Measurements from ENCODE around the gene JARID2. TPM values are rescaled to one million over a fixed set of nuclear protein-coding genes. Genes with fewer than 3 reads are reported as not detected.

The JARID2 gene
- total RNA-seq, 3 donors from 2014 or later, result 10.6 to 11.8 (median 11.4) TPM

DNA sequence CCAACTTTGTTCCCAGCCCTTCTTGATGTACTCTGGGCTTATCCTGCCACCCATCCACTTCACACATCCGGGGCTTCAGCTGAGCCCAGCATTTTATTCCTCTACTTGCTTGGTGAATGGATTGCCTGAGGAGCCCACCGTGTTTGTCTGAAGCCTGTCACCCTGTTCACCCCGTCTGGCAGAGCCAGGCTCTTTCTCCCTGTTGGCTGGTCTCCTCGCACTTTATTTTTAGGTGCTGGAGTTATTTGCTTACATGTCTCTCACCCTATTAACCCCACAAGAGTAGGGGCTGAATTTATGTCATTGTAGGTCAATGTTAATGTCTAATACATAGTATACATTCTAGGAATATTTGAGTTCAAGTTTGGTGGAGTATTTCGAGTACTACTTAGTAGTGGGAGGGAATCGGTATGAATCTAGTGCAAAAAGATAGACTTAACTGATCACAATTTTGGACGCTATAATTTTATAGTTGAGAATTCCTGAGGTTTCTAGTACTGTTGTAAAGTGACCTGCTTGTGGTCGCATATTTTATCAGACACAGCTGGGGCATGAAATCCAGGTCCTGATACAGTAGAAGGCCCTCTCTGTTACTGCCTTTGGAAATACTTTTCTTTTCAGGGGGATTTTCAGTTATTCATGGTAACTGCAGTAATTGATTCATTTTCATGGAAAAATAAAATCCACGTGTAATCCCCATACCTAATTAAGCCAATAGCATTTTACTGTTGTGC, 10.8 kb downstream of the JARID2 start:
- intact Hi-C loops (cut with DNase I, micrococcal nuclease), result no loop called here
- TF ChIP-seq, protein P1, sequence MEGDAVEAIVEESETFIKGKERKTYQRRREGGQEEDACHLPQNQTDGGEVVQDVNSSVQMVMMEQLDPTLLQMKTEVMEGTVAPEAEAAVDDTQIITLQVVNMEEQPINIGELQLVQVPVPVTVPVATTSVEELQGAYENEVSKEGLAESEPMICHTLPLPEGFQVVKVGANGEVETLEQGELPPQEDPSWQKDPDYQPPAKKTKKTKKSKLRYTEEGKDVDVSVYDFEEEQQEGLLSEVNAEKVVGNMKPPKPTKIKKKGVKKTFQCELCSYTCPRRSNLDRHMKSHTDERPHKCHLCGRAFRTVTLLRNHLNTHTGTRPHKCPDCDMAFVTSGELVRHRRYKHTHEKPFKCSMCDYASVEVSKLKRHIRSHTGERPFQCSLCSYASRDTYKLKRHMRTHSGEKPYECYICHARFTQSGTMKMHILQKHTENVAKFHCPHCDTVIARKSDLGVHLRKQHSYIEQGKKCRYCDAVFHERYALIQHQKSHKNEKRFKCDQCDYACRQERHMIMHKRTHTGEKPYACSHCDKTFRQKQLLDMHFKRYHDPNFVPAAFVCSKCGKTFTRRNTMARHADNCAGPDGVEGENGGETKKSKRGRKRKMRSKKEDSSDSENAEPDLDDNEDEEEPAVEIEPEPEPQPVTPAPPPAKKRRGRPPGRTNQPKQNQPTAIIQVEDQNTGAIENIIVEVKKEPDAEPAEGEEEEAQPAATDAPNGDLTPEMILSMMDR (IDR thresholded peaks at IDR 0.05), result no peak
- Histone ChIP-seq H3K4me1 (ENCODE audit: low read depth) (peaks cover 24% of the 10 kb centered on the region), H3K4me3 (no peak overlapping the region), H3K9me3 (no peaks in the 10 kb centered on the region), H3K36me3 (ENCODE audit: low read depth) (no peaks in the 10 kb centered on the region)
- no peak for ATAC-seq
- no peak for DNase-seq

DNA sequence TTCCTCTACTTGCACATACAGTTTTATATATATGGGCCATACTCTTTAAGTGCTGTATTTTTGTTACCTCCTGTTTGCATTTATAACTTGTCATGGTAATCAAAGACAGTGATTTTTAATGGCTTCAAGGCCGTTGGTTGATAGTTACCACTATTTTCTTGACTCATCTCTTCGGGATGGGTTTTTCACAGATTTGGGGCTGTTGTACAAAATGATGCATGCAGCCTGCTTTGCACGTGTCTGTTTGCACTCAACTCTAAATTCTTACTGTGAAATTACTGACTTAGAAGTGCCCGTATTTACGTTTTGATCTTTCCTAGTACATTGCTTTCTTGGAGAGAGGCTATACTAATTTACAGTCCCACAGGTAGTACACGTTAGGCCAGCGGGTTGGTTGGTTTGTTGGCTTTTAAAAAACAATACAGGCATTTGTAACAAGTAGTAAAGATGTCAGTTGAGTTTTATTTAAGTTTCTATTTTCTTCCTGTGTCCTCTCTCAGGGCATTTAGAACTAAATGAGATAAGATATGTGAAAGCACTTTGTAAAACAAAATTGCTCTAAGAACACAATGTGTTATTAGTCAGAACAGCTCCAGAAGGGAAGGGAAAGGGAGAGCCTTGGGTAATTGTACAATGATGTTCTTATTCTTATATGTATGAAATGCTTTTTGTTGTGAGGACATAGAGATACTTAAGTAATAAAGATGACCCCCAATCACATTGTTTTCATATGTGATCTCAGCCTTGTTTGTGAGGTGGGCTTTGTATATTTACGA, 11.7 kb downstream of the JARID2 start:
- Histone ChIP-seq H3K36me3 (ENCODE audit: low read depth) (no peaks in the 10 kb centered on the region), H3K9me3 (no peaks in the 10 kb centered on the region), H3K4me1 (ENCODE audit: low read depth) (peaks cover 23% of the 10 kb centered on the region), H3K4me3 (no peak overlapping the region)
- TF ChIP-seq, protein P1 (IDR thresholded peaks at IDR 0.05), result no peak
- intact Hi-C loops (cut with DNase I, micrococcal nuclease), result no loop called here
- no peak for DNase-seq
- ATAC-seq, result no peak

DNA sequence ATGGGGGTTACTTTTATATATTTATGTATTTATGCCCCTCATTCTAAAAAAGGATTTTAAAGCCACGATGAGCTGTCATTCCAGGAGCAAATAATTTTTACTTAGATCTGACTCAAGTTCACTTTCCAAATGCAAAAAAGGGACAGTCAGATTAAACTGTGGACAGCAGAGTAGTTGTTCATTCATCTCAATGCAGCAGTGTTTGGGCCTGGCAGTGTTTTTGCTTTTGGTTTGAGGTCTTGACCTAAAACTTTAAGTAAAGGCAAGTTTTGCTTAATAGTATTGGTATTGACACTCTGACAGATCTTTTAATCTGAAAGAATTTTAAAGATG, 13.9 kb downstream of the JARID2 start:
- Histone ChIP-seq H3K36me3 (ENCODE audit: low read depth) (no peaks in the 10 kb centered on the region), H3K4me3 (no peak overlapping the region), H3K4me1 (ENCODE audit: low read depth) (peaks cover 18% of the 10 kb centered on the region), H3K9me3 (no peaks in the 10 kb centered on the region)
- TF ChIP-seq, protein P1 (IDR thresholded peaks at IDR 0.05), result no peak
- intact Hi-C loops (cut with DNase I, micrococcal nuclease), result no loop called here
- ATAC-seq (no peak), DNase-seq (no peak)

DNA sequence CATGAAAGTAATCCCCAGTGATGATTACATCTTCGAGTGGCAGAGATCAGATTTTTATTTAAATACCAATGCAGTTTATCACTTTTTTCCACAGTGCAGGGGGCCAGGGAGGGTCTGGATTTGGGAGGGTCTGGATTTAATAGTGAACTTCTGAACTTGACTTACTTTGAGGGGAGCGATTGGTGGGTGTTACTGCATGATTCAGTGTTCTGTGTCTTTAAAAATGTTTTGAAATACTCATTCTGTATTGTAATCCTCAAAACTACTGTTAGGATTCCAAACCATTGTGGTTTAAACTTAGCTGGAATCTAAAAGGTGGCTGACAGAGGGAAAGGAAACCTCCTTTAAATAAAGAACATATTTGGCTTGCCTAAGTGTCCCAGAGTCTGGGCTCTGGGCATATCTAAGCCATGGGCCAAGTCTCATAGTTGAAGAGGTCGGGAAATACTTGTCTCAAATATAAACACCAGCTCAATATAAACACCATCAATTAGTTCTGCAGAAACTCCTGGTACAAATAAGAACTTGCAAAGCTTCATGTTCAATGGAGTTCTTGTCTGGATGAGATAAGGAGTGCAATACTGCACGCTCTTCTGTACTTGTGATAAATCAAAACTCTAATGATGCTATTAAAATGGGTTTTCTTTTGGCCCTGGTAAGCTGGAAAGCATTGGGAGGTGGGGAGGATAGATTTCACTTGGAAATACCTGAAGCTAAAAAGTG, 14.4 kb downstream of the JARID2 start:
- Histone ChIP-seq H3K4me3 (no peak overlapping the region), H3K9me3 (no peaks in the 10 kb centered on the region), H3K4me1 (ENCODE audit: low read depth) (peaks cover 23% of the 10 kb centered on the region), H3K36me3 (ENCODE audit: low read depth) (no peaks in the 10 kb centered on the region)
- no peak for ATAC-seq
- no peak for DNase-seq
- intact Hi-C loops (cut with DNase I, micrococcal nuclease), result no loop called here
- TF ChIP-seq, protein P1 (IDR thresholded peaks at IDR 0.05), result no peak

DNA sequence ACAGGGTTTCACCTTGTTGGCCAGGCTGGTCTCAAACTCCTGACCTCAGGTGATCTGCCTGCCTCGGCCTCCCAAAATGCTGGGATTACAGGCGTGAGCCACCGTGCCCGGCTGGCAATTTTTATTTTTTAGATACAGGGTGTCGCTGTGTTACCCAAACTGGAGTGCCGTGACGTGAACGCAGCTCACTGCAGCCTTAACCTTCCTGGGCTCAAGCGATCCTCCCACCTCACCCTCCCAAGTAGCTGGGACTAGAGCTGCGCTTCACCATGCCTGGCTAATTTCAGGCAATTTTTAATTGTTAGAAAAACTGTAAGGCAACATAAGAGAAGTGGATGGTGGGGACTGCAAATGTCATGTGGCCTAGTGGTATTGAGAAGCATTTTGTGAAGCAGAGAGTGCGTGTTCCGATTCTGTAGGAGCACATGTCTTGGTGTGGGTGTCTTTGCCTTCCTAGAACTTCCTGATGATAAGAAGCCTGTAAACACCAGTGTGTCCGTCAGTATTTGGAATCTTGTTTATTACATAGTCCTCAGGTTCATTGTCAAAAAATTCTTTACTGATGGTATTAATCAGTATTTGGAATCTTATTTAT, 18.0 kb downstream of the JARID2 start:
- Histone ChIP-seq H3K4me3 (no peak overlapping the region), H3K4me1 (ENCODE audit: low read depth) (peaks cover 26% of the 10 kb centered on the region), H3K36me3 (ENCODE audit: low read depth) (no peaks in the 10 kb centered on the region), H3K9me3 (no peaks in the 10 kb centered on the region)
- ATAC-seq (no peak), DNase-seq (no peak)
- intact Hi-C loops (cut with DNase I, micrococcal nuclease), result no loop called here
- TF ChIP-seq, protein P1 (IDR thresholded peaks at IDR 0.05), result no peak

Measured in mucosa of descending colon (tissue), 3 donors.